Measurements from ENCODE around the gene PTGIS. TPM values are rescaled to one million over a fixed set of nuclear protein-coding genes. Genes with fewer than 3 reads are reported as not detected.

The PTGIS gene
- total RNA-seq, 1 experiment from 2014 or later, result 20.0 TPM

DNA sequence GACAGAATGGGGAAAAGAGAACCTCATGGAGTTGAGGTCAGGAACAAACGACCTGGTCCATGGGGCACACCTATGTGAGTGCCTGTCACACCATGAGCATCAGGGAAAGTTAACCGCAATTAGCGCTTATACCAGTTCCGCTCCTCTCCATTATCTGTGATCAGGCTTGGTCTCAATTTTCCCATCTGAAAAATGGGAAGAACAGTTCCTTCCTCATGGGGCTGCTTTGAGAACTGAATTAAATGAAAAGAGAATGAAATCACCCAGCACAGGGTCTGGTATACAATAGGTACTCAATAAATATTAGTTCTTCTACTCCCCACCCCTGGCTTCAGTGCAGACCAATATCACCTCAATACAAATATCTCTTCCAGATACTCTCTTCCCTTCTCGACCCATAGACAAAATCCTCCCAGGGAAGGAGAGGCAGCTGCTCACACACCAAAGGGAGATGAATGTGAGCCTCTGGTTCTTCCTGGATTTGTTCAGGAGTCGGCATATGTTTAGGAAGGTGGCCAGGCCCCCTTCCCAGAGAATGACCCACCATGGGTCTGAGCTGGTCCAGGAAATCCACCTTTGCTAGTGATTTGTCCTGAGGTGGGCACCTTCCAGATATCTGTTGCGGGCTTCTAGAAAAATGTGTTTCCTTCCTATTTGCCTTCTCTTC, 2.4 kb upstream of the PTGIS start:
- H3K36me3 Mint-ChIP-seq (ENCODE audit: insufficient read depth in 1 of 3, low read depth in 3 of 3), result no peaks in the 10 kb centered on the region; a peak in 2 of 7 replicates
- Histone ChIP-seq H4K91ac (ENCODE audit: insufficient read length, low read depth, low read length) (no peak overlapping the region), H3K9ac (ENCODE audit: extremely low read depth, insufficient read length, low read length) (no peak overlapping the region), H3T11ph (ENCODE audit: low read length) (no peak overlapping the region), H2BK12ac (ENCODE audit: insufficient read length, low read depth, low read length) (no peak overlapping the region), H2BK5ac (ENCODE audit: insufficient read length, low read length) (no peak overlapping the region), H2AK5ac (ENCODE audit: insufficient read length, low read length) (no peak overlapping the region), H4K8ac (replicated peaks; ENCODE audit: insufficient read length, low read depth, low read length) (no peak overlapping the region), H2BK120ac (ENCODE audit: low read depth, low read length, poor library complexity, severe bottlenecking) (no peak overlapping the region), H2BK15ac (ENCODE audit: low read depth, low read length) (no peak overlapping the region), H3K56ac (ENCODE audit: insufficient read length, low read depth, low read length) (no peak overlapping the region), H3K27ac (ENCODE audit: insufficient read length, low read depth, low read length) (no peak overlapping the region), H3K4me1 (ENCODE audit: insufficient read depth, low read length) (peaks cover 5% of the 10 kb centered on the region), H3K23ac (ENCODE audit: insufficient read length, low read depth, low read length) (no peak overlapping the region), H3K79me2 (ENCODE audit: insufficient read depth, low read length) (no peaks in the 10 kb centered on the region), H2AFZ (ENCODE audit: low read length) (no peak overlapping the region), H3K79me1 (ENCODE audit: insufficient read depth, low read depth, low read length, poor library complexity, severe bottlenecking) (no peaks in the 10 kb centered on the region), H3K9me3 (ENCODE audit: control insufficient read depth, low read depth, low read length) (no peaks in the 10 kb centered on the region), H3K4me2 (ENCODE audit: insufficient read depth, insufficient read length, low read length) (no peak overlapping the region), H2BK20ac (ENCODE audit: low read depth, low read length, poor library complexity, severe bottlenecking) (no peak overlapping the region), H4K20me1 (ENCODE audit: control insufficient read depth, insufficient read depth, insufficient read length) (no peaks in the 10 kb centered on the region), H3K27me3 (ENCODE audit: insufficient read depth, low read length) (no peaks in the 10 kb centered on the region), H4K5ac (ENCODE audit: insufficient read length, low read depth, low read length) (no peak overlapping the region), H3K23me2 (ENCODE audit: insufficient read length, low read depth, low read length, poor library complexity, severe bottlenecking) (peaks cover 11% of the 10 kb centered on the region), H3K18ac (ENCODE audit: insufficient read length, low read depth, low read length) (no peak overlapping the region), H3K14ac (ENCODE audit: insufficient read depth, low read length) (no peak overlapping the region), H3K4ac (ENCODE audit: low read depth, low read length) (no peak overlapping the region)
- TF ChIP-seq, protein P1, sequence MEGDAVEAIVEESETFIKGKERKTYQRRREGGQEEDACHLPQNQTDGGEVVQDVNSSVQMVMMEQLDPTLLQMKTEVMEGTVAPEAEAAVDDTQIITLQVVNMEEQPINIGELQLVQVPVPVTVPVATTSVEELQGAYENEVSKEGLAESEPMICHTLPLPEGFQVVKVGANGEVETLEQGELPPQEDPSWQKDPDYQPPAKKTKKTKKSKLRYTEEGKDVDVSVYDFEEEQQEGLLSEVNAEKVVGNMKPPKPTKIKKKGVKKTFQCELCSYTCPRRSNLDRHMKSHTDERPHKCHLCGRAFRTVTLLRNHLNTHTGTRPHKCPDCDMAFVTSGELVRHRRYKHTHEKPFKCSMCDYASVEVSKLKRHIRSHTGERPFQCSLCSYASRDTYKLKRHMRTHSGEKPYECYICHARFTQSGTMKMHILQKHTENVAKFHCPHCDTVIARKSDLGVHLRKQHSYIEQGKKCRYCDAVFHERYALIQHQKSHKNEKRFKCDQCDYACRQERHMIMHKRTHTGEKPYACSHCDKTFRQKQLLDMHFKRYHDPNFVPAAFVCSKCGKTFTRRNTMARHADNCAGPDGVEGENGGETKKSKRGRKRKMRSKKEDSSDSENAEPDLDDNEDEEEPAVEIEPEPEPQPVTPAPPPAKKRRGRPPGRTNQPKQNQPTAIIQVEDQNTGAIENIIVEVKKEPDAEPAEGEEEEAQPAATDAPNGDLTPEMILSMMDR (conservative IDR thresholded peaks at IDR 0.05), result no peak
- no peaks in the 10 kb centered on the region for H3K9me3 Mint-ChIP-seq
- peak overlapping the region in 1 of 3 experiments; percentile 39; a peak in 2 of 7 replicates for H3K27ac Mint-ChIP-seq
- H3K4me1 Mint-ChIP-seq, result peaks cover 31 to 64% of the 10 kb centered on the region in 2 experiments
- no peak for DNase-seq
- H3K4me3 Mint-ChIP-seq, result no peak overlapping the region
- H3K27me3 Mint-ChIP-seq (ENCODE audit: low read depth), result peaks cover 4% of the 10 kb centered on the region
- WGBS (ENCODE audit: extremely low coverage, insufficient read length, low lambda C conversion rate), result no CpG with 5 or more reads among the region's 7 CpGs

All from H9 (cell line).